Mesendoderm (in vitro differentiated cells): Measurements from ENCODE around the gene HMOX2. TPM values are rescaled to one million over a fixed set of nuclear protein-coding genes. Genes with fewer than 3 reads are reported as not detected.

Source experiments
- DNase-seq: peaks from one replicate; pipeline ENCODE4 v3.0.0; 2013
- H2AK5ac ChIP-seq: 2 replicates; pipeline ENCODE4 v1.6.1; 2013; ENCODE audit warnings: low read length, inconsistent platforms
- H2BK120ac ChIP-seq: 2 replicates; pipeline ENCODE4 v1.6.1; 2013; ENCODE audit warnings: low read depth, mild to moderate bottlenecking, low read length, moderate library complexity, mixed read lengths
- H2BK15ac ChIP-seq: replicated peaks from 2 replicates; pipeline ENCODE4 v1.6.1; 2013; ENCODE audit warnings: low read depth, mild to moderate bottlenecking, moderate library complexity
- H2BK5ac ChIP-seq: 2 replicates; pipeline ENCODE4 v1.6.1; 2013; ENCODE audit warnings: low read length, inconsistent platforms
- H3K18ac ChIP-seq: 2 replicates; pipeline ENCODE4 v1.6.1; 2013; ENCODE audit warnings: mild to moderate bottlenecking, low read length, mixed read lengths
- H3K23ac ChIP-seq: one replicate; pipeline ENCODE4 v1.6.1; 2013; ENCODE audit warnings: low read length
- H3K27ac ChIP-seq: 2 replicates; pipeline ENCODE4 v1.5.1; 2013; ENCODE audit warnings: low read depth, mild to moderate bottlenecking, inconsistent platforms, low read length, moderate library complexity
- H3K27me3 ChIP-seq: 2 replicates; pipeline ENCODE4 v1.6.1; 2013; ENCODE audit warnings: low read length, control low read depth, mild to moderate bottlenecking, inconsistent platforms; ENCODE audit not compliant: insufficient read depth, poor library complexity
- H3K36me3 ChIP-seq: 2 replicates; pipeline ENCODE4 v1.6.1; 2013; ENCODE audit warnings: low read length, inconsistent platforms; ENCODE audit not compliant: control insufficient read depth, insufficient read depth
- H3K4ac ChIP-seq: one replicate; pipeline ENCODE4 v1.6.1; 2013; ENCODE audit warnings: low read depth, mild to moderate bottlenecking, low read length, moderate library complexity
- H3K4me1 ChIP-seq: 2 replicates; pipeline ENCODE4 v1.6.1; 2013; ENCODE audit warnings: low read depth, low read length, inconsistent platforms; ENCODE audit not compliant: control insufficient read depth
- H3K4me2 ChIP-seq: 2 replicates; pipeline ENCODE4 v1.6.1; 2013; ENCODE audit warnings: low read length
- H3K4me3 ChIP-seq: 2 replicates; pipeline ENCODE4 v1.5.1; 2013; ENCODE audit warnings: mild to moderate bottlenecking, low read length
- H3K56ac ChIP-seq: one replicate; pipeline ENCODE4 v1.6.1; 2013; ENCODE audit warnings: low read length
- H3K79me1 ChIP-seq: 2 replicates; pipeline ENCODE4 v1.6.1; 2013; ENCODE audit warnings: low read length, inconsistent platforms
- H3K79me2 ChIP-seq: 2 replicates; pipeline ENCODE4 v1.6.1; 2013; ENCODE audit warnings: mild to moderate bottlenecking, low read length; ENCODE audit not compliant: control insufficient read depth, insufficient read depth
- H3K9ac ChIP-seq: 2 replicates; pipeline ENCODE4 v1.6.1; 2013; ENCODE audit warnings: low read length, inconsistent platforms
- H4K5ac ChIP-seq: one replicate; pipeline ENCODE4 v1.6.1; 2013; ENCODE audit warnings: low read length
- H4K8ac ChIP-seq: one replicate; pipeline ENCODE4 v1.6.1; 2013; ENCODE audit warnings: low read depth, mild to moderate bottlenecking, control low read depth, low read length, moderate library complexity
- WGBS: extraction: QIAGEN DNeasy Blood & Tissue Kit; methylation state at CpG from one replicate; pipeline ENCODE4 v1.1.7; 2013; ENCODE audit warnings: low lambda C conversion rate, missing lambda C conversion rate; ENCODE audit not compliant: insufficient coverage; ENCODE audit errors: extremely low coverage; 5-methylcytosine and 5-hydroxymethylcytosine counted together
- small RNA-seq: library from polyadenylated mRNA; stranded (forward); fragments of <200 nt; extraction: miRNeasy Mini kit (QIAGEN cat#:217004); gene quantifications from one replicate; pipeline ENCODE3, GENCODE V24; 2013; ENCODE audit not compliant: insufficient read depth

Gene HMOX2

DNA sequence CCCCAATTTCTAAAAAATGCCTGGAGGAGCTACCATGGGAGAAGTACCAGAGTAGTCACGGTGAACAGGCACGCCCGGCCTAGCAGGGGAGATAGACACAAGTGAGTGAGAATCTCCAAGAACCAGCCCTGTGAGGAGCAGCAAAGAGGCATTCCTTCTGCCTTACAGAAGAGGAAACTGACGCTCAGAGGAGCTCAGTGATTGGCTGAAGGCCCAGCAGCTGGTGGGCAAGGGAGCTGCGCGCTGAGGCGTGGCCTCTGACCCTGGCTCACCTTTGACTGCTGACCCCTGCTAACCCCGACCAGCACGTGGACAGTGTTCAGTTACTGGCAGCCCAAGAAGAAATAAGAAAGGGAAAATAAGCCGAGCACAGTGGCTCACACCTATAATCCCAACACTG is 81.8 kb downstream of the HMOX2 start:
- H3K56ac ChIP-seq, result no peak overlapping the region
- no peak overlapping the region for H3K4me3 ChIP-seq
- no peaks in the 10 kb centered on the region for H3K4me1 ChIP-seq
- H3K18ac ChIP-seq, result no peak overlapping the region
- no peaks in the 10 kb centered on the region for H3K79me1 ChIP-seq
- no peak overlapping the region for H3K4ac ChIP-seq
- H2BK5ac ChIP-seq, result no peak overlapping the region
- H4K5ac ChIP-seq, result no peak overlapping the region
- no peak overlapping the region for H2BK15ac ChIP-seq
- H4K8ac ChIP-seq, result no peak overlapping the region
- H3K4me2 ChIP-seq, result no peak overlapping the region
- H3K36me3 ChIP-seq, result no peaks in the 10 kb centered on the region
- H2BK120ac ChIP-seq, result no peak overlapping the region
- H3K27me3 ChIP-seq, result no peaks in the 10 kb centered on the region
- no peaks in the 10 kb centered on the region for H3K79me2 ChIP-seq
- no peak overlapping the region for H3K23ac ChIP-seq
- no peak for DNase-seq
- no CpG with 5 or more reads among the region's 10 CpGs for WGBS
- no peak overlapping the region for H2AK5ac ChIP-seq
- no peak overlapping the region for H3K9ac ChIP-seq
- no peak overlapping the region for H3K27ac ChIP-seq

Small RNA genes within 50 kb of the gene (small RNA-seq; reads per million reads assigned to genes)
- gene AC012676.2, result not detected
